Measurements from ENCODE around the gene EPAS1. TPM values are rescaled to one million over a fixed set of nuclear protein-coding genes. Genes with fewer than 3 reads are reported as not detected.

Gene EPAS1
- total RNA-seq, 1 experiment from 2014 or later: 43.2 TPM

GRCh38 chr2:46263347-46263746 lies 33.9 kb upstream of the EPAS1 start:
- Histone ChIP-seq H3K27me3 (ENCODE audit: low read length) (no peaks in the 10 kb centered on the region), H3K4me2 (ENCODE audit: low read length) (no peak overlapping the region), H2AFZ (ENCODE audit: low read length) (no peak overlapping the region), H3K27ac (ENCODE audit: low read length) (no peak overlapping the region), H3F3A (ENCODE audit: low read length, unreplicated experiment) (no peaks in the 10 kb centered on the region), H3K9me2 (replicated peaks; ENCODE audit: low read length) (0 out of 2 replicates have a peak, but pooled peaks cover 3% of the 10 kb centered on the region), H3K4me1 (ENCODE audit: insufficient read depth, low read length) (no peaks in the 10 kb centered on the region), H3K9me3 (ENCODE audit: low read length) (no peaks in the 10 kb centered on the region), H3K9ac (ENCODE audit: low read length) (no peak overlapping the region), H3K79me2 (ENCODE audit: low read length) (no peaks in the 10 kb centered on the region), H3K4me3 (ENCODE audit: low read length) (no peak overlapping the region), H4K20me1 (ENCODE audit: low read length) (no peaks in the 10 kb centered on the region), H3K36me3 (ENCODE audit: low read depth, low read length) (no peaks in the 10 kb centered on the region)
- ChIA-PET CTCF (interaction anchor here (0.6 kb wide), 1 partner anchor 14 kb away, joined by 3 read pairs; no protein-coding TSS in a partner anchor), POLR2A (ENCODE audit: unreplicated experiment) (no interaction called here)
- DNase-seq: no peak
- intact Hi-C loops (cut with micrococcal nuclease): no loop called here
- no peak for ATAC-seq
- TF ChIP-seq EZH2 (IDR thresholded peaks at IDR 0.05; ENCODE audit: low read length, unreplicated experiment): no peak
- TF ChIP-seq, protein P1, sequence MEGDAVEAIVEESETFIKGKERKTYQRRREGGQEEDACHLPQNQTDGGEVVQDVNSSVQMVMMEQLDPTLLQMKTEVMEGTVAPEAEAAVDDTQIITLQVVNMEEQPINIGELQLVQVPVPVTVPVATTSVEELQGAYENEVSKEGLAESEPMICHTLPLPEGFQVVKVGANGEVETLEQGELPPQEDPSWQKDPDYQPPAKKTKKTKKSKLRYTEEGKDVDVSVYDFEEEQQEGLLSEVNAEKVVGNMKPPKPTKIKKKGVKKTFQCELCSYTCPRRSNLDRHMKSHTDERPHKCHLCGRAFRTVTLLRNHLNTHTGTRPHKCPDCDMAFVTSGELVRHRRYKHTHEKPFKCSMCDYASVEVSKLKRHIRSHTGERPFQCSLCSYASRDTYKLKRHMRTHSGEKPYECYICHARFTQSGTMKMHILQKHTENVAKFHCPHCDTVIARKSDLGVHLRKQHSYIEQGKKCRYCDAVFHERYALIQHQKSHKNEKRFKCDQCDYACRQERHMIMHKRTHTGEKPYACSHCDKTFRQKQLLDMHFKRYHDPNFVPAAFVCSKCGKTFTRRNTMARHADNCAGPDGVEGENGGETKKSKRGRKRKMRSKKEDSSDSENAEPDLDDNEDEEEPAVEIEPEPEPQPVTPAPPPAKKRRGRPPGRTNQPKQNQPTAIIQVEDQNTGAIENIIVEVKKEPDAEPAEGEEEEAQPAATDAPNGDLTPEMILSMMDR (conservative IDR thresholded peaks at IDR 0.05; ENCODE audit: low read depth, low read length): no peak
- no peak for TF ChIP-seq EZH2phosphoT487 (IDR thresholded peaks at IDR 0.05; ENCODE audit: borderline replicate concordance, low read length)
- BruUV-seq (replicated peaks): no TSS peak

GRCh38 chr2:46264447-46264846 lies 32.8 kb upstream of the EPAS1 start:
- no peak for DNase-seq
- Histone ChIP-seq H3K9me3 (ENCODE audit: low read length) (no peaks in the 10 kb centered on the region), H4K20me1 (ENCODE audit: low read length) (no peaks in the 10 kb centered on the region), H3K9ac (ENCODE audit: low read length) (no peak overlapping the region), H3K9me2 (replicated peaks; ENCODE audit: low read length) (0 out of 2 replicates have a peak, but pooled peaks cover 3% of the 10 kb centered on the region), H3K4me3 (ENCODE audit: low read length) (no peak overlapping the region), H3K79me2 (ENCODE audit: low read length) (no peaks in the 10 kb centered on the region), H3K4me1 (ENCODE audit: insufficient read depth, low read length) (no peaks in the 10 kb centered on the region), H2AFZ (ENCODE audit: low read length) (no peak overlapping the region), H3F3A (ENCODE audit: low read length, unreplicated experiment) (no peaks in the 10 kb centered on the region), H3K36me3 (ENCODE audit: low read depth, low read length) (no peaks in the 10 kb centered on the region), H3K27me3 (ENCODE audit: low read length) (no peaks in the 10 kb centered on the region), H3K4me2 (ENCODE audit: low read length) (no peak overlapping the region), H3K27ac (ENCODE audit: low read length) (no peak overlapping the region)
- ATAC-seq: no peak
- BruUV-seq (replicated peaks): no TSS peak
- intact Hi-C loops (cut with micrococcal nuclease): no loop called here
- TF ChIP-seq, protein P1 (conservative IDR thresholded peaks at IDR 0.05; ENCODE audit: low read depth, low read length): no peak
- TF ChIP-seq EZH2 (IDR thresholded peaks at IDR 0.05; ENCODE audit: low read length, unreplicated experiment) (no peak), EZH2phosphoT487 (IDR thresholded peaks at IDR 0.05; ENCODE audit: borderline replicate concordance, low read length) (no peak)
- ChIA-PET POLR2A (ENCODE audit: unreplicated experiment) (interaction anchor here (0.7 kb wide), 2 partner anchors 245 to 272 kb away, joined by 3 to 4 read pairs; no protein-coding TSS in a partner anchor), CTCF (no interaction called here)

DNA sequence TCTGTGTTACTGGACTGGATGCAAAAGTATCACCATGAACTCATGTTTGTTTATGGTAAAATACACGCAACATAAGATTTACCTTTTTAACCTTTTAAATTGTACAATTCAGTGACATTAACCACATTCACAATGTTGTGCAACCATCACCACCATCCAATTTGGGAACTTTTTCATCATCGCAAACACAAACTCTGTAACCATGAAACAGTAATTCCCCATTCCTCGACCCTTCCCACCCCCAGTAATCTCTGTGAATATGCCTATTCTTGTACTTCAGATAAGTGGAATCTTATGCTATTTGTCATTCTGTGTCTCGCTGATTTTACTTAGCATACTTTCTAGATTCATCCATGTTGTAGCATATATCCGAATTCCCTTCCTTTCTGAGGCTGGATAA lies 31.1 kb upstream of the EPAS1 start:
- DNase-seq (no peak), ATAC-seq (no peak)
- no peaks in the 10 kb centered on the region for H3K36me3 ChIP-seq (ENCODE audit: low read depth, low read length)
- H2AFZ ChIP-seq (ENCODE audit: low read length): no peak overlapping the region
- no peaks in the 10 kb centered on the region for H3K27me3 ChIP-seq (ENCODE audit: low read length)
- H3K4me2 ChIP-seq (ENCODE audit: low read length): no peak overlapping the region
- H3F3A ChIP-seq (ENCODE audit: low read length, unreplicated experiment): no peaks in the 10 kb centered on the region
- no peaks in the 10 kb centered on the region for H4K20me1 ChIP-seq (ENCODE audit: low read length)
- peaks cover 10% of the 10 kb centered on the region; the same call in 1 of the 2 replicates for H3K4me1 ChIP-seq (ENCODE audit: insufficient read depth, low read length)
- no peak overlapping the region for H3K4me3 ChIP-seq (ENCODE audit: low read length)
- H3K79me2 ChIP-seq (ENCODE audit: low read length): no peaks in the 10 kb centered on the region
- ChIA-PET POLR2A (ENCODE audit: unreplicated experiment) (no interaction called here), CTCF (no interaction called here)
- BruUV-seq (replicated peaks): no TSS peak
- intact Hi-C loops (cut with micrococcal nuclease): no loop called here
- H3K27ac ChIP-seq (ENCODE audit: low read length): no peak overlapping the region
- no peak overlapping the region for H3K9ac ChIP-seq (ENCODE audit: low read length)
- no peaks in the 10 kb centered on the region for H3K9me3 ChIP-seq (ENCODE audit: low read length)
- TF ChIP-seq EZH2phosphoT487 (IDR thresholded peaks at IDR 0.05; ENCODE audit: borderline replicate concordance, low read length) (no peak), EZH2 (IDR thresholded peaks at IDR 0.05; ENCODE audit: low read length, unreplicated experiment) (no peak)
- TF ChIP-seq, protein P1 (conservative IDR thresholded peaks at IDR 0.05; ENCODE audit: low read depth, low read length): no peak
- 0 out of 2 replicates have a peak, but pooled peaks cover 3% of the 10 kb centered on the region for H3K9me2 ChIP-seq (replicated peaks; ENCODE audit: low read length)
